Measurements from ENCODE around the gene PPP1R2C.

PPP1R2C gene

DNA sequence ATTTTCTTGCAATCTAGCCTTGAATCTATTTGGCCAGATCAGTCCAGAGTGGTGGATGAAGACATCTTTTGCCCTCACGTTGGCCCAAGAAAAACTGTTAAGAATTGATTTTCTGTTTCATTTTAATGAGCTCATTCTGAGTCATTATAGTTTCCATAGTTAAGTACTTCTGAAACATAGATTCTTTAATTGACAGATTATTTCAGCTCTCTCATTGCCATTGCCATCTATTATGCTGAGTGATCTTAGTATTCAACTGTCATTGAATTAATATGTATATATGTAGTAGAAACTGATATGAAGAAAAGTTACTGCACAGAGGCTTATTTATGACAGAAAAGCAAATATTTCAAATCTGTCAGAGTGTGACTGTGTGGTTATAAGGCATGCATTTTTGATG, 45.5 kb upstream of the PPP1R2C start:
- peaks cover 10% of the 10 kb centered on the region; the same call in 1 of the 2 replicates for H3K9me3 ChIP-seq (ENCODE audit: insufficient read depth, low read length)
- no peak for TF ChIP-seq CTCF (IDR thresholded peaks at IDR 0.05; ENCODE audit: insufficient read depth, low read length, poor library complexity, severe bottlenecking)
- TF ChIP-seq EZH2phosphoT487 (conservative IDR thresholded peaks at IDR 0.05; ENCODE audit: low read length): no peak
- no peaks in the 10 kb centered on the region for H3K9me2 ChIP-seq (replicated peaks; ENCODE audit: insufficient read depth, low read length)
- H2AFZ ChIP-seq (ENCODE audit: low read depth, low read length, severe bottlenecking): no peak overlapping the region
- no peak overlapping the region for H3K4me3 ChIP-seq (ENCODE audit: insufficient read depth, low read length, poor library complexity, severe bottlenecking)
- H3K27ac ChIP-seq (ENCODE audit: low read depth, low read length): no peak overlapping the region
- no peaks in the 10 kb centered on the region for H3K79me2 ChIP-seq (ENCODE audit: insufficient read depth, low read length)
- H3K27me3 ChIP-seq (ENCODE audit: low read length): no peaks in the 10 kb centered on the region
- H3K36me3 ChIP-seq (ENCODE audit: low read length): no peaks in the 10 kb centered on the region
- H3K9ac ChIP-seq (ENCODE audit: low read length): no peak overlapping the region
- no peak overlapping the region for H3K4me2 ChIP-seq (ENCODE audit: low read depth, low read length, poor library complexity, severe bottlenecking)
- no peaks in the 10 kb centered on the region for H3F3A ChIP-seq (ENCODE audit: insufficient read depth)
- no peaks in the 10 kb centered on the region for H4K20me1 ChIP-seq (ENCODE audit: low read depth, low read length)

DNA sequence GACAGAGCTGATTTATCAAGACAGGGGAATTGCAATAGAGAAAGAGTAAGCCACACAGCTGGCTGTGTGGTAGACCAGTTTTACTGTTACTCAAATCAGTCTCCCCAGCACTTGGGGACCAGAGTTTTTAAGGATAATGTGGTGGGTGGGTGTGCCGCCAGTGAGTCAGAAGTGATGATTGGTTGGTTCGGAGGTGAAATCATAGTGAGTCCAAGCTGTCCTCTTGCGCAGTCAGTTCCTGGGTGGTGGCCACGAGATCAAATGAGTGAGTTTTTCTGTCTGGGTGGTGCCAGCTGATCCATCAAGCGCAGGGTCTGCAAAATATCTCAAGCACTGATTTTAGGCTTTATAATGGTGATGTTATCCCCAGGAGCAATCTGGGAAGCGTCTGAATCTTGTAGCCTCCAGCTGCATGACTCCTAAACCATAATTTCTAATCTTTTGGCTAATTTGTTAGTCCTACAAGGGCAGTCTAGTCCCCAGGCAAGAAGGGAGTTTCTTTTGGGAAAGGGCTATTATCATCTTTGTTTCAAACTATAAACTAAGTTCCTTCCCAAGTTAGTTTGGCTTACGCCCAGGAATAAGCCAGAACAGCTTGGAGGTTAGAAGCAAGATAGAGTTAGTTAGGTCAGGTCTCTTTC, 44.0 kb upstream of the PPP1R2C start:
- no peak overlapping the region for H3K27ac ChIP-seq (ENCODE audit: low read depth, low read length)
- no peak overlapping the region for H3K4me2 ChIP-seq (ENCODE audit: low read depth, low read length, poor library complexity, severe bottlenecking)
- no peaks in the 10 kb centered on the region for H3F3A ChIP-seq (ENCODE audit: insufficient read depth)
- H3K9ac ChIP-seq (ENCODE audit: low read length): no peak overlapping the region
- no peak for TF ChIP-seq EZH2phosphoT487 (conservative IDR thresholded peaks at IDR 0.05; ENCODE audit: low read length)
- no peak for TF ChIP-seq CTCF (IDR thresholded peaks at IDR 0.05; ENCODE audit: insufficient read depth, low read length, poor library complexity, severe bottlenecking)
- H3K36me3 ChIP-seq (ENCODE audit: low read length): no peaks in the 10 kb centered on the region
- no peak overlapping the region for H2AFZ ChIP-seq (ENCODE audit: low read depth, low read length, severe bottlenecking)
- H3K79me2 ChIP-seq (ENCODE audit: insufficient read depth, low read length): no peaks in the 10 kb centered on the region
- peaks cover 14% of the 10 kb centered on the region; the same call in 1 of the 2 replicates for H3K9me3 ChIP-seq (ENCODE audit: insufficient read depth, low read length)
- no peaks in the 10 kb centered on the region for H3K27me3 ChIP-seq (ENCODE audit: low read length)
- no peak overlapping the region for H3K4me3 ChIP-seq (ENCODE audit: insufficient read depth, low read length, poor library complexity, severe bottlenecking)
- no peaks in the 10 kb centered on the region for H3K9me2 ChIP-seq (replicated peaks; ENCODE audit: insufficient read depth, low read length)
- no peaks in the 10 kb centered on the region for H4K20me1 ChIP-seq (ENCODE audit: low read depth, low read length)

GRCh38 chrX:42818151-42818921, 40.4 kb upstream of the PPP1R2C start:
- no peaks in the 10 kb centered on the region for H3K79me2 ChIP-seq (ENCODE audit: insufficient read depth, low read length)

More at GRCh38 chrX:42818151-42818921, 40.4 kb upstream of the PPP1R2C start:
- TF ChIP-seq EZH2phosphoT487 (conservative IDR thresholded peaks at IDR 0.05; ENCODE audit: low read length) (no peak), CTCF (IDR thresholded peaks at IDR 0.05; ENCODE audit: insufficient read depth, low read length, poor library complexity, severe bottlenecking) (no peak)
- Histone ChIP-seq H3K27ac (ENCODE audit: low read depth, low read length) (no peak overlapping the region), H4K20me1 (ENCODE audit: low read depth, low read length) (no peaks in the 10 kb centered on the region), H3K4me3 (ENCODE audit: insufficient read depth, low read length, poor library complexity, severe bottlenecking) (no peak overlapping the region), H3K36me3 (ENCODE audit: low read length) (no peaks in the 10 kb centered on the region), H3F3A (ENCODE audit: insufficient read depth) (no peaks in the 10 kb centered on the region), H3K27me3 (ENCODE audit: low read length) (no peaks in the 10 kb centered on the region), H3K4me2 (ENCODE audit: low read depth, low read length, poor library complexity, severe bottlenecking) (no peak overlapping the region), H3K9me3 (ENCODE audit: insufficient read depth, low read length) (peaks cover 14% of the 10 kb centered on the region; the same call in 1 of the 2 replicates), H3K9me2 (replicated peaks; ENCODE audit: insufficient read depth, low read length) (no peaks in the 10 kb centered on the region), H2AFZ (ENCODE audit: low read depth, low read length, severe bottlenecking) (no peak overlapping the region), H3K9ac (ENCODE audit: low read length) (no peak overlapping the region)

All from SU-DHL-6 (cell line).